Cardiac muscle cell (in vitro differentiated cells and primary cell): Measurements from ENCODE around the gene GNL3. TPM values are rescaled to one million over a fixed set of nuclear protein-coding genes. Genes with fewer than 3 reads are reported as not detected.

ENCODE experiments used
- DNase-seq, 2 donors: peaks; one replicate each; pipeline versions ENCODE4 v3.0.0 to v3.0.0-alpha.2; 2010 to 2017; ENCODE audit warnings: low read depth in 1 of 2, low spot score in 1 of 2
- H3K27ac ChIP-seq: fragments of 200-600 bp; sonication (generic); 2 replicates; pipeline ENCODE4 v1.5.1; 2016
- H3K27me3 ChIP-seq: fragments of 200-600 bp; sonication (generic); 2 replicates; pipeline ENCODE4 v1.6.0; 2016; ENCODE audit warnings: control low read depth
- H3K36me3 ChIP-seq: fragments of 200-600 bp; sonication (generic); 2 replicates; pipeline ENCODE4 v1.5.1; 2016; ENCODE audit warnings: control low read depth
- H3K4me1 ChIP-seq: fragments of 200-600 bp; sonication (generic); 2 replicates; pipeline ENCODE4 v1.8.1; 2017; ENCODE audit warnings: low read depth, mild to moderate bottlenecking, mixed run types
- H3K4me3 ChIP-seq: fragments of 200-600 bp; sonication (generic); 2 replicates; pipeline ENCODE4 v1.5.1; 2016; ENCODE audit warnings: mild to moderate bottlenecking
- H3K9me3 ChIP-seq: fragments of 200-600 bp; sonication (generic); 2 replicates; pipeline ENCODE4 v1.5.1; 2017; ENCODE audit warnings: low read depth, mild to moderate bottlenecking, control low read depth
- polyA plus RNA-seq: library from polyadenylated mRNA; unstranded; fragments of >200 nt; fragmentation: Nextera tagmentation; extraction: Ambion mirVana; gene quantifications from 2 replicates; pipeline ENCODE4 v1.2.1, GENCODE V29; 2016
- total RNA-seq: library from RNA; depleted of rRNA; stranded (reverse); fragments of >200 nt; gene quantifications from 2 replicates; pipeline ENCODE4 v1.2.3, GENCODE V29; 2016
- TF ChIP-seq, protein P1 (sequence below): IDR thresholded peaks from 2 replicates; pipeline ENCODE4 v1.5.1; 2012; ENCODE audit warnings: low read depth, mild to moderate bottlenecking, low read length

Gene GNL3
- total and polyA plus RNA-seq, 2 experiments from 2014 or later: 53.8 to 83.2 TPM

DNA sequence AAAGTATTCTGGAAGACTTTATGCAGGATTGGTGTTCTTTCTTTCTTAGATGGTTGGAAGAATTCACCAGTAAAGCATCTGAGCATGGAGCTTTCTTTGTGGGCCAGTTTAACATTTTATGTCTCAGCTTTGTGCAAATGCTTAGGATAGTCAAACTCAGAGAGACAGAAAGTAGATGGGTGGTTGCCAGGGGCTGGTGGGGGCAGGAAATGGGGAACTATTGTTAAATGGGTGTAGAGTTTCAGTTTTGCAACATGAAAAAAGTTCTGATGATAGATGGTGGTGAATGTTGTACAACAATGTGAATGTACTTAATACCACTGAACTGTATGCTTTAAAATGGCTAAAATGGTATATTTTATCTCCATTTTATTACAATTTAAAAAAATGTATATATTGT is 44.8 kb downstream of the GNL3 start:
- Histone ChIP-seq H3K36me3 (peaks cover 18% of the 10 kb centered on the region), H3K4me1 (no peaks in the 10 kb centered on the region), H3K4me3 (no peak overlapping the region), H3K27me3 (no peaks in the 10 kb centered on the region), H3K9me3 (no peaks in the 10 kb centered on the region), H3K27ac (no peak overlapping the region)
- TF ChIP-seq, protein P1, sequence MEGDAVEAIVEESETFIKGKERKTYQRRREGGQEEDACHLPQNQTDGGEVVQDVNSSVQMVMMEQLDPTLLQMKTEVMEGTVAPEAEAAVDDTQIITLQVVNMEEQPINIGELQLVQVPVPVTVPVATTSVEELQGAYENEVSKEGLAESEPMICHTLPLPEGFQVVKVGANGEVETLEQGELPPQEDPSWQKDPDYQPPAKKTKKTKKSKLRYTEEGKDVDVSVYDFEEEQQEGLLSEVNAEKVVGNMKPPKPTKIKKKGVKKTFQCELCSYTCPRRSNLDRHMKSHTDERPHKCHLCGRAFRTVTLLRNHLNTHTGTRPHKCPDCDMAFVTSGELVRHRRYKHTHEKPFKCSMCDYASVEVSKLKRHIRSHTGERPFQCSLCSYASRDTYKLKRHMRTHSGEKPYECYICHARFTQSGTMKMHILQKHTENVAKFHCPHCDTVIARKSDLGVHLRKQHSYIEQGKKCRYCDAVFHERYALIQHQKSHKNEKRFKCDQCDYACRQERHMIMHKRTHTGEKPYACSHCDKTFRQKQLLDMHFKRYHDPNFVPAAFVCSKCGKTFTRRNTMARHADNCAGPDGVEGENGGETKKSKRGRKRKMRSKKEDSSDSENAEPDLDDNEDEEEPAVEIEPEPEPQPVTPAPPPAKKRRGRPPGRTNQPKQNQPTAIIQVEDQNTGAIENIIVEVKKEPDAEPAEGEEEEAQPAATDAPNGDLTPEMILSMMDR: no peak
- peak in 1 of 2 donors; percentile 26 for DNase-seq

DNA sequence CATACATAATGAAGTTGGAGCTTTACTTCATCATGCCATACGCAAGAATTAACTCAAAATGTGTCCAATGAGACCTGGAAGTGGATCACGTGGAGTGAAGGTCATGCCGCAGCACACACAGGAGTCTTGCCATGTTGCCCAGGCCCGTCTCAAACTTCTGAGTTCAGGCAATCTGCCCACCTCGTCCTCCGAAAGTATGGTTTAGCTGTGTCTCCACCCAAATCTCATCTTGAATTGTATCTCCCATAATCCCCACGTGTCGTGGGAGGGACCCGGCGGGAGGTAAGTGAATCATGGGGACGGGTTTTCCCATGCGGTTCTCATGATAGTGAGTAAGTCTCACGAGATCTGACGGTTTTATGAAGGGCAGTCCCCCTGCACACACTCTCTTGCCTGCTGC is 45.8 kb downstream of the GNL3 start:
- H3K36me3 ChIP-seq: peaks cover 23% of the 10 kb centered on the region
- TF ChIP-seq, protein P1: no peak
- no peaks in the 10 kb centered on the region for H3K9me3 ChIP-seq

DNA sequence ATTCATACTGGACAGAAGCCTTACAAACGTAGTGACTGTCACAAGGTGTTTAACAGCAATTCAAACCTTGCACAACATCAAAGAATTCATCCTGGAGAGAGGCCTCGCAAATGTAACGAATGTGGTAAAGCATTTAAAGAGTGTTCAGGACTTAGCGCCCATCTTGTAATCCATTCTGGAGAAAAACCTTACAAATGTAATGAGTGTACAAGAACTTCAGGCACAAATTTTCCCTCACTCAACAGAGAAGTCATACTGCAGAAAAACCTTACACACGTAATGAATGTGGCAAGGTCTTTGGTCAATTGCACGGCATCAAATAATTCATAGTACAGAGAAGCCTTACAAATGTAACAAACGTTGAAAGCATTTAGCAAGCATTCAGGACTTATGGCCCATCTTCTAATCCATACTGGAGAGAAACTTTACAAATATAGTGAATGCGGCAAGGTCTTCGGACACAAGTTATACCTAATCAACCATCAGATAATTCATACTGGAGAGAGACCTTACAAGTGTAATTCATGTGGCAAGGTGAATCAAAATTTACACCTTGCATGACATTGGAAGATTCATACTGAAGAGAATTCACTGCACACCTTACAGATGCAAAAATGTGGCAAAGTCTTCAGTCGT is 47.5 kb downstream of the GNL3 start:
- H3K27ac ChIP-seq: no peak overlapping the region
- H3K27me3 ChIP-seq: no peaks in the 10 kb centered on the region
- no peaks in the 10 kb centered on the region for H3K4me1 ChIP-seq
- peaks cover 37% of the 10 kb centered on the region for H3K36me3 ChIP-seq
- no peak for DNase-seq
- no peaks in the 10 kb centered on the region for H3K9me3 ChIP-seq
- TF ChIP-seq, protein P1: no peak
- no peak overlapping the region for H3K4me3 ChIP-seq

More for the DNA sequence above, 45.8 kb downstream of the GNL3 start:
- H3K27ac ChIP-seq: no peak overlapping the region
- no peaks in the 10 kb centered on the region for H3K27me3 ChIP-seq
- no peaks in the 10 kb centered on the region for H3K4me1 ChIP-seq
- DNase-seq: no peak
- H3K4me3 ChIP-seq: no peak overlapping the region

DNA sequence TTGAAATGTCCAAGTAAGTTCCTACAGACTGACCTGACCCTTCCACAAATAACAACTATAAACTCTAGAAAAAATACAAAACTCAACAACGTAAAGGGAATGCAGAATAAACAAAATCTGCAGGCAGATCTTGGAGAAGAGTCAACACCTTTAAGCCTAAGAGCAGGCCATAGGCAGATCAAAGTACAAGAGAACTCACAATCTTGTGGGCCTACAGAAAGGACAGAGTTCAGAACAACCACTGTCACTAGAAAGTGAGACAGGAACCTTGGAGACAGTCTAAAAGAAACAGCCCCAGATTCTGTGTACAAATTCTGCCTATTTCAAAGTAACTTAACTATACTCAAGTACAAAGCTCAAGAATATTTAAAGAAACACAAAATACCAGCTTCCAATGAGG is 53.9 kb downstream of the GNL3 start:
- no peak for DNase-seq
- Histone ChIP-seq H3K4me3 (no peak overlapping the region), H3K4me1 (no peaks in the 10 kb centered on the region), H3K27ac (no peak overlapping the region), H3K36me3 (peaks cover 65% of the 10 kb centered on the region), H3K9me3 (no peaks in the 10 kb centered on the region), H3K27me3 (no peaks in the 10 kb centered on the region)
- TF ChIP-seq, protein P1: no peak

DNA sequence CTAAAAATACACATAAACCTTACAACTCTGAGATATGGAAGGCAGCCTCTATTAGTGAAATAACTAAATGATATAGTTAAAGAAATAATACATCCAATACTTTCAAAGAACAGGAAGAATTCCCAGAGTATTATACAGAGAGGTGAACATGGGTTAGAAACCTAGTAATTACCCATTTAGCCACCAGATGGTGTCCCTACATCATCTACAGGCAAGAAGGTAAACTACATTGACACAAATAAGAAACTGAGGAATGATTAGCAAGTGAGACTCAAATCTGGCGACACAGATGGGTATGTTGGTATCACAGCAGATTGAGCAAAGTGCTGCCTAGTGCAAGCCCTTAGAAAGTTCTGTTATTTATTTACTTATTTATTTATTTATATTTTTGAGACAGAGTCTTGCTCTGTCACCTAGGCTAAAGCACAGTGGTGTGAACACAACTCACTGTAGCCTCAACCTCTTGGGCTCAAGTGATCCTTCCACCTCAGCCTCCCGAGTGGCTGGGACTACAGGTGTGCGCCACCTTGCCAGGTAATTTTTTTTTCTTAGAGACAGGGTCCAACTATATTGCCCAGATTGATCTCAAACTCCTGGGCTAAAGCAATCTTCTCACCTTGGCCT is 56.7 kb downstream of the GNL3 start:
- Histone ChIP-seq H3K36me3 (peaks cover 62% of the 10 kb centered on the region), H3K9me3 (no peaks in the 10 kb centered on the region), H3K4me1 (no peaks in the 10 kb centered on the region), H3K27ac (no peak overlapping the region), H3K27me3 (no peaks in the 10 kb centered on the region), H3K4me3 (no peak overlapping the region)
- TF ChIP-seq, protein P1: peak; percentile 64
- DNase-seq: peak; percentile 7 to 59
